ENCODE results near the gene LRFN2.

The LRFN2 gene

DNA sequence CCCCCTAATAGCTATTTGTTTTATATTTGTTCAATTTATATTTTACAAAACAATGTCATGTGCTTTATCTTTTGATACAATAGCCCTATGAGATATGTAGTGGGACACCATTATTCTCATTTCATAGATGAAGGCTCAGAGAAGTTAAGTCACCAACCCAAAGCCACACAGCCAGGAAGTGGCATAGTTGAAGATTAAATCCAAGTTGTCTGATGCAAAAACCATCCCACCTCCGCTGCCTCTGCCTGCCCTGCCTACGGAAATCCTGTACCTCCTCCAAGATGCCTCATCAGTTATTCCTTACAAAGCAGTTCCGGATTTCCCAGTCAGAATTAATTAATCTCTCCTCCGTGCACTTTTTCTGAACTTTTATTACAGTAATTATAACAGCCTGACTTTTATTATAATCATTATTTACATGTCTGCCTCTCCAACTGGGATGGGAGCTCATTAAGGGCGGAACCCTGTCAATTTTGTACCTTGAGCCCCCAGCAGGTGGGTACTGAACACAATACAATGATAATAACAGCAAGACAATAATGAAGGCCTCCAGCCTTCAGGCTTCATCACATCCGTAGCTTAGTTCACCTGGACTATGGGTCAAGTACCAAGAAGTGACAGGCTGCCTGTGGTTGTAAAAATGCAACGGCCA is 54.7 kb downstream of the LRFN2 start:
- no peak overlapping the region for H3K4me3 ChIP-seq (ENCODE audit: low read depth, low read length)
- no peaks in the 10 kb centered on the region for H3K9me3 ChIP-seq (ENCODE audit: control insufficient read depth, insufficient read depth, low read length)
- no peaks in the 10 kb centered on the region for H3K36me3 ChIP-seq (ENCODE audit: control insufficient read depth, insufficient read depth, low read length)
- no peak overlapping the region for H3K9ac ChIP-seq (ENCODE audit: low read depth, low read length)
- H3K27ac ChIP-seq (ENCODE audit: low read depth, low read length) = no peak overlapping the region
- H3K27me3 ChIP-seq (ENCODE audit: control insufficient read depth, insufficient read depth, low read length) = no peaks in the 10 kb centered on the region
- H3K4me1 ChIP-seq (ENCODE audit: control insufficient read depth, insufficient read depth, low read length) = no peaks in the 10 kb centered on the region; the same call in 1 of the 2 replicates

DNA sequence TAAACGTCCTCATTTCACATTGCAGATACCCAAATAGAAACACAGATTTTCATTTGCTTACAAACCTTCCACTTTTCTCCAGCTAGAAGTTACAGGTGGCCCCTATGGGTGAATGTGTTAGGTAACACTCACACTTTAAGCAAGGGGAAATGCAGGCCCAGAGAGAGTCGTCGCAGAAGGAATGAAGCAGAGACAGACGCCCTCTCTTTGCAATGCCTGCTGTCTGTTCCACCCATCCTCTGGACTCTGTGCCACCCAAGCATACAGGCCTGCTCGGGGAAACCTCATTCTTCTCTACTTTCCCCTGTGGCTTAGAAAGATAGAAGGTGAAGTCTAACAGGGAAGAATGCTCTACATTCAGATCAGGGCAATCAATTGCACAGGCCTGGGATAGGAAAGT is 57.2 kb downstream of the LRFN2 start:
- Histone ChIP-seq H3K4me1 (ENCODE audit: control insufficient read depth, insufficient read depth, low read length) (peaks cover 14% of the 10 kb centered on the region), H3K9ac (ENCODE audit: low read depth, low read length) (no peak overlapping the region), H3K36me3 (ENCODE audit: control insufficient read depth, insufficient read depth, low read length) (no peaks in the 10 kb centered on the region), H3K27ac (ENCODE audit: low read depth, low read length) (no peak overlapping the region), H3K4me3 (ENCODE audit: low read depth, low read length) (no peak overlapping the region), H3K27me3 (ENCODE audit: control insufficient read depth, insufficient read depth, low read length) (no peaks in the 10 kb centered on the region), H3K9me3 (ENCODE audit: control insufficient read depth, insufficient read depth, low read length) (no peaks in the 10 kb centered on the region)

DNA sequence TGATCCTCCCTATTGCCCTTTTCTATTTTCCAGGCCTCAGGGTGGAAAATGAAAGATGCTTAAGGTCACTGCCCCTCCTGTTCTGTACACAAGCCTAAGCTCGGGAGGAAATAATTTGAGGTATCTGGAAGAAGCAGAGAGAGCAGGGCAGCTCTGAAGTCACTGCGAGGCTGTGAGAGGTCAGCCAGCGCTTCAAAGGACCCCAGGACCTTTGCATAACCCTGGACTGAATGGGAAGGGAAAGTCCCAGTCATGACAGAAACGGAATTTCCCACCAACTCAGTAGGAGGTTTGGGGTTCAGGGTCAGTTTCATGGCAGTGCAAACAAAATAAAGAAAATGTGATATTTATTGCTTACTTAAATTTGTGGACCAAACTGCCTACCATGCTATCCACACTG is 58.1 kb downstream of the LRFN2 start:
- H3K4me3 ChIP-seq (ENCODE audit: low read depth, low read length) = no peak overlapping the region
- peaks cover 22% of the 10 kb centered on the region for H3K4me1 ChIP-seq (ENCODE audit: control insufficient read depth, insufficient read depth, low read length)
- H3K27ac ChIP-seq (ENCODE audit: low read depth, low read length) = no peak overlapping the region
- H3K27me3 ChIP-seq (ENCODE audit: control insufficient read depth, insufficient read depth, low read length) = no peaks in the 10 kb centered on the region
- H3K36me3 ChIP-seq (ENCODE audit: control insufficient read depth, insufficient read depth, low read length) = no peaks in the 10 kb centered on the region
- H3K9me3 ChIP-seq (ENCODE audit: control insufficient read depth, insufficient read depth, low read length) = no peaks in the 10 kb centered on the region
- H3K9ac ChIP-seq (ENCODE audit: low read depth, low read length) = no peak overlapping the region

DNA sequence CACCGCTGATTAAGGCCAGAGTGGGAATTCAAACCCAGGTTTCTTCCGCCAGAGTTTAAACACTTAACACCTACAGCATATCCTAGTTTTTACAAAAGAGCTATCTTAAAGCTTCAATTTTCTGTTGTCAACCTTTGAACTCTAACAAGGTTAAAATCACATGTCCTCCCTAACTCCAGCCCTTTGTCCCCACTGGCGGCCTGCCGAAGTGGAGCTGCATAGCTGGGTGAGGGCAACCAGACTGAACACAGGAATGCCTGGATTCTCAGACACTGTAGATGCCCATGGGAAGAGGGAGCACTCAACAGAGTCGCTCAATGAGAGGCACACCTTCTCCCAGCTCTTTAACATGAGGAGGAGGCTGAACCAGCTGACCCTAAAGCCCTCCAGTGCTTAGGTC is 59.1 kb downstream of the LRFN2 start:
- Histone ChIP-seq H3K27me3 (ENCODE audit: control insufficient read depth, insufficient read depth, low read length) (no peaks in the 10 kb centered on the region), H3K4me3 (ENCODE audit: low read depth, low read length) (no peak overlapping the region), H3K9ac (ENCODE audit: low read depth, low read length) (no peak overlapping the region), H3K4me1 (ENCODE audit: control insufficient read depth, insufficient read depth, low read length) (peaks cover 29% of the 10 kb centered on the region), H3K27ac (ENCODE audit: low read depth, low read length) (no peak overlapping the region), H3K9me3 (ENCODE audit: control insufficient read depth, insufficient read depth, low read length) (no peaks in the 10 kb centered on the region), H3K36me3 (ENCODE audit: control insufficient read depth, insufficient read depth, low read length) (no peaks in the 10 kb centered on the region)

DNA sequence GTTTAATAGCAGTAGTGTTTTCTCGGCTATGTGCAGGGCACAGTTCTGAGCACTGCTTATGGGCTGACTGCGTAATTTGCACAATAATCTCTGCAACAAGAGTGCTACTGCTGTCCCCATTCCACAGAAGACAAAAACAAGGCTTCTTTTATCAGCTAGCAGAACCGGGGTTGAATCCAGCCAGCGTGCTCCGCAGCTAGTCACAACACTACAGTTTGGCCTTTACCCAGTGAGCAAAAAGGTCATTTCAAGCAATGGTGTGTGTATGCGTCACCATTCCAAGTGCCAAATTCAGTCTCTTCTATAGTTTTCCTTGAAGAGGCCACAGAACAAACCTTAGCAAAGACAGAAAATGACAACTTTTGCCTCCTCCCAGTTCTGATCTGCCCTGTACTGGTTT is 61.1 kb downstream of the LRFN2 start:
- Histone ChIP-seq H3K4me3 (ENCODE audit: low read depth, low read length) (no peak overlapping the region), H3K9ac (ENCODE audit: low read depth, low read length) (no peak overlapping the region), H3K9me3 (ENCODE audit: control insufficient read depth, insufficient read depth, low read length) (no peaks in the 10 kb centered on the region), H3K27me3 (ENCODE audit: control insufficient read depth, insufficient read depth, low read length) (no peaks in the 10 kb centered on the region), H3K4me1 (ENCODE audit: control insufficient read depth, insufficient read depth, low read length) (peaks cover 29% of the 10 kb centered on the region), H3K27ac (ENCODE audit: low read depth, low read length) (no peak overlapping the region), H3K36me3 (ENCODE audit: control insufficient read depth, insufficient read depth, low read length) (no peaks in the 10 kb centered on the region)

DNA sequence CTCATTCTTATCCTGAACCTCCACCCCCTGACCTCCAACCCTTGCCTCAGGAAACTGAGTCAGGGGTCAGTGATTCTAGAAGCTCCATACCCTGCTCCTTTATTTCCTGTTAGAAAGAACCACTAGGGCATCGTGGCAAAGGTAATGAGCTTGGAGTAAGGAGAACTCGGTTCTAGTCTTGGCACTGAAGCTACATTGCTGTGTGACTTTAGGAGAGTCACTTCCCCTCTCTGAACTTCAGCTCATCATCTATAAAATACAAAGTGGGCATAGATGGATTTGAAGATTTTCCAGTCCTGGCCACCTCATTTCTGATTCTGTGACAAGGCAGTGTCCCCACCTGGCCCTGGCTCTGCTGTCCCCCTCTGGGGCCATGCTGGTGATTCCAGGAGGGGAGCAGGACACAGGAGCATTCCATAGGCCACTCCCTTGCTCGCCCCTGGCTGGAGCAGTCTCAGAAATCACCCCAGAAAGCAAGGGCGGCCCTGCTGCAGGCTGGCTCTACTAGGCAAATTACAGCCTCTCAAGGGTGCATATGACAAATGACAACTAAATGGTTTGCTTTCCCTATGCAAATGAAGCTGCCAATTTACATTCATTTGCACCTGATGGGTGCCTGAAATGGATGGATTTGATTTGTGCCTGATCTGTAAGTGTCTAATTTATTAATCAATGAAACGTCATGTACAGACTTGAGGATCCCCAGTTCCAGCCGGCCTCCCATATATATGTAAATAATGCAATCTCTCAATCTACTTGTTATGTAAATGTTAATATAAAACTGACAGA is 62.2 kb downstream of the LRFN2 start:
- Histone ChIP-seq H3K27me3 (ENCODE audit: control insufficient read depth, insufficient read depth, low read length) (no peaks in the 10 kb centered on the region), H3K36me3 (ENCODE audit: control insufficient read depth, insufficient read depth, low read length) (no peaks in the 10 kb centered on the region), H3K4me1 (ENCODE audit: control insufficient read depth, insufficient read depth, low read length) (peaks cover 29% of the 10 kb centered on the region), H3K27ac (ENCODE audit: low read depth, low read length) (no peak overlapping the region), H3K9me3 (ENCODE audit: control insufficient read depth, insufficient read depth, low read length) (no peaks in the 10 kb centered on the region), H3K4me3 (ENCODE audit: low read depth, low read length) (no peak overlapping the region), H3K9ac (ENCODE audit: low read depth, low read length) (no peak overlapping the region)

DNA sequence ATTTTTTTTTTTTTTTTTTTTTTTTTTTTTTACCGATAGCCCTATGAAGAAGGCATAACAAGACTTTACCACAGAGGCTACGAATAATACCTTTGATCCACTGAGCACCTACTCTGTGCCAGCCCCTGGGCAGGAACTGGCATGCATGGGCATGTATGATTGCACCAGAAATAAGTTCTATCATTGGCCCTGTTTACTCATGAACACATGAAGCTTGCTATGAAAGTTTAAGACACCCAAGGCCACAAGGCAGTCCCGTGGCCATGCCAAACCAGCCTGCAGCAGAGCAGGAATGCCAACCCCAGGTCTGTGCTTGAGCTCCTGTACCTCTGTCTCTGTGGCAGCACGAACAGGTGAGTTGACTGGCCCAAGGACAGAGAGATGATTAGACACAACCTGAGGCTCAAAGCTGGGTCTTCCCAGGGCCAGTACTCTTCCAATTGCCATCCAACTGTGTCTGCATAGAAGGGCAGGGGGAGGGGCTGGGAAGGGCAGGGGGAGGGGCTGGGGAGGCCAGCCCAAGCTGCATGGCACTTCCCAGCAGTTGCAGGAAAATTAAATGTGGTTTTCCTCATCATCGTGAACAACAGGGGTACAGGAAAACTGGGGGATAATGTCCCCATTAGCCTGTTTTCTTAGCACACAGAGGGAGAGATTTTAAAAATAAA is 63.5 kb downstream of the LRFN2 start:
- Histone ChIP-seq H3K4me1 (ENCODE audit: control insufficient read depth, insufficient read depth, low read length) (peaks cover 29% of the 10 kb centered on the region), H3K27me3 (ENCODE audit: control insufficient read depth, insufficient read depth, low read length) (no peaks in the 10 kb centered on the region), H3K36me3 (ENCODE audit: control insufficient read depth, insufficient read depth, low read length) (no peaks in the 10 kb centered on the region), H3K27ac (ENCODE audit: low read depth, low read length) (no peak overlapping the region), H3K9me3 (ENCODE audit: control insufficient read depth, insufficient read depth, low read length) (no peaks in the 10 kb centered on the region), H3K9ac (ENCODE audit: low read depth, low read length) (no peak overlapping the region), H3K4me3 (ENCODE audit: low read depth, low read length) (no peak overlapping the region)

DNA sequence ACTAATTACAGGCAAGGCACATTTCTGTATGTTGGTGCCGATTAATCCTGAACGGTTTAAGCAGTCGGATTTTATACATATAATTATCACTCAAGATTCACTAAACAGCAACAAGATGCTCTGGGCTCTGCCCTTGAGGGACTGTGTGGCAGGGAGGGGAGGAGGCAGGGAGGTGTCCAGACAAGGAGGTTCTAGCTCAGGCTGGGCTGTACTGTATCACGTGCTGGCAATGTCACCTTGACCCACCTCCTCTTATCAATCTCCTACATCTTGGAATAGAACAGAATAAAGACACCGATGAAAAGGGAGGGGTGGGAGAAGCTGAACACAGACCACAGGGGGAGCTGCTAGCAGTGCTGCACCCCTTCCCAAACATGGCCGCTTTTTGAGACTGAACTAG is 65.7 kb downstream of the LRFN2 start:
- no peaks in the 10 kb centered on the region for H3K9me3 ChIP-seq (ENCODE audit: control insufficient read depth, insufficient read depth, low read length)
- no peaks in the 10 kb centered on the region for H3K36me3 ChIP-seq (ENCODE audit: control insufficient read depth, insufficient read depth, low read length)
- H3K9ac ChIP-seq (ENCODE audit: low read depth, low read length) = no peak overlapping the region

DNA sequence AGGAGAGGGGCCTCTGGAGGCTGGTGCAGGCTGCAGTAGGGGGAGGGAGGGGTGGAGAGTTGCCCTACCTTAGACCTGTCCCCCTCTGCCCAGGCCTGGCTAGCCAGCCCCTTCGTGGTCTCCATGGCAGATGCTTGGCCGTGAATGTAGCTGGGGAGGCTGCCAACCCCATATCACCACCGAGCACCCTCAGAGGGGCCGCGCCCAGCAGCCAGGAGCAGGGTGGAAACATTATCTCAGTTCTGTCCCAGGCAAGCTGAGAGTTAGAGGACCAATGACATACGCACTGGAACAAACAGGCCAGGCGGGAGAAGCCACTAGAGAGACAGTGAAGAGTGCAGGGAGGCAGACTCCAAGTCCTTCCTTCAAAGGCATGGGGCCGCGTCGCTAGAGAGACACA is 66.5 kb downstream of the LRFN2 start:
- H3K9me3 ChIP-seq (ENCODE audit: control insufficient read depth, insufficient read depth, low read length) = no peaks in the 10 kb centered on the region
- H3K27me3 ChIP-seq (ENCODE audit: control insufficient read depth, insufficient read depth, low read length) = no peaks in the 10 kb centered on the region
- H3K4me3 ChIP-seq (ENCODE audit: low read depth, low read length) = no peak overlapping the region
- no peak overlapping the region for H3K9ac ChIP-seq (ENCODE audit: low read depth, low read length)
- H3K4me1 ChIP-seq (ENCODE audit: control insufficient read depth, insufficient read depth, low read length) = peaks cover 22% of the 10 kb centered on the region
- H3K27ac ChIP-seq (ENCODE audit: low read depth, low read length) = no peak overlapping the region
- H3K36me3 ChIP-seq (ENCODE audit: control insufficient read depth, insufficient read depth, low read length) = no peaks in the 10 kb centered on the region

More for the DNA sequence above, 65.7 kb downstream of the LRFN2 start:
- H3K4me1 ChIP-seq (ENCODE audit: control insufficient read depth, insufficient read depth, low read length) = peaks cover 29% of the 10 kb centered on the region
- no peaks in the 10 kb centered on the region for H3K27me3 ChIP-seq (ENCODE audit: control insufficient read depth, insufficient read depth, low read length)
- no peak overlapping the region for H3K27ac ChIP-seq (ENCODE audit: low read depth, low read length)
- no peak overlapping the region for H3K4me3 ChIP-seq (ENCODE audit: low read depth, low read length)

DNA sequence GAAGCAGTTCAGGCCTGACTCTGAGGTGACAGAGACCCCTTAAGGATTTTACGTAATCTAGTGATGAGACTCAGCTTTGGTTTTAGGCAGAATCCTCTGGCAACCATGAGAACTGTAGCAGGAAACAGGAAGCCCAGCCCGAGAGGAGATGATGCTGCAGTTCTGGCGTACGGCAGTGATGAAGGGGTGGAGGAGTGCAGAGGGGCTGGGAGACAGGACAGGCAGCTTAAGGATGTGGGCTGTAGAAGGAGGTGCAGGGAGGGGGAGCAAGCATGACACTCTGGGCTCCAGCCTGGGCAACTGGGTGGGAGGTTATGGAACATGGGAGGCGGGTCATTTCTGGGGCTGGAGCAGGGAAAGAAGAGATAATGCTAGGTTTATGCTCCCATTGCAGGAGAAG is 67.1 kb downstream of the LRFN2 start:
- Histone ChIP-seq H3K27ac (ENCODE audit: low read depth, low read length) (no peak overlapping the region), H3K27me3 (ENCODE audit: control insufficient read depth, insufficient read depth, low read length) (no peaks in the 10 kb centered on the region), H3K9ac (ENCODE audit: low read depth, low read length) (no peak overlapping the region), H3K4me1 (ENCODE audit: control insufficient read depth, insufficient read depth, low read length) (peaks cover 17% of the 10 kb centered on the region), H3K9me3 (ENCODE audit: control insufficient read depth, insufficient read depth, low read length) (no peaks in the 10 kb centered on the region), H3K36me3 (ENCODE audit: control insufficient read depth, insufficient read depth, low read length) (no peaks in the 10 kb centered on the region), H3K4me3 (ENCODE audit: low read depth, low read length) (no peak overlapping the region)

DNA sequence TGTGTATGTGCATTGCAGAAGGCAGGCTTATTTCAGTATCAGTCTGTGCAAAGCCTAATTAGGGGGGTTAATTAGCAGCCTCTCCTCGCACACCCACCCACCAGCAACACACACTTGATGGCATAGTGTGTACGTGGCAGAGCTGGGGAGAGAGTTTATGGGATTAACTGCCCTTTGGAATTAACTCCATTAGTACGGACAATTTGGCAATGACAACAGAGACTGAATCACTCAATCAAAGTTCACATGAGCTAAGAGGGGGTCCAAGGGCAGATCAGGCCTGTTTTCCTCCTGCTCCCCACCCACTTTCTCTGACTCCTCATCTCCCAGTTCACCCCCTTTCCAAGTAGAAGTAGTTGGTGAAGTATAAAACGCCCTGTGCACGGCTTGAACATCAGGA is 69.5 kb downstream of the LRFN2 start:
- no peak overlapping the region for H3K27ac ChIP-seq (ENCODE audit: low read depth, low read length)
- H3K36me3 ChIP-seq (ENCODE audit: control insufficient read depth, insufficient read depth, low read length) = no peaks in the 10 kb centered on the region
- H3K9me3 ChIP-seq (ENCODE audit: control insufficient read depth, insufficient read depth, low read length) = no peaks in the 10 kb centered on the region
- H3K27me3 ChIP-seq (ENCODE audit: control insufficient read depth, insufficient read depth, low read length) = no peaks in the 10 kb centered on the region
- no peak overlapping the region for H3K4me3 ChIP-seq (ENCODE audit: low read depth, low read length)
- no peak overlapping the region for H3K9ac ChIP-seq (ENCODE audit: low read depth, low read length)
- no peaks in the 10 kb centered on the region for H3K4me1 ChIP-seq (ENCODE audit: control insufficient read depth, insufficient read depth, low read length)
